Measurements from ENCODE around the gene THSD7B. TPM values are rescaled to one million over a fixed set of nuclear protein-coding genes. Genes with fewer than 3 reads are reported as not detected.

The THSD7B gene
- total and polyA plus RNA-seq, 2 experiments from 2014 or later: not detected

- no peaks in the 10 kb centered on the region for H3K4me1 ChIP-seq (ENCODE audit: low read depth)
- H3K27ac ChIP-seq: no peak overlapping the region
- DNase-seq (ENCODE audit: low read depth in 1 of 2, low spot score in 1 of 2): no peak
- H3K9me3 ChIP-seq (ENCODE audit: low read depth): no peaks in the 10 kb centered on the region
- TF ChIP-seq CTCF (IDR thresholded peaks at IDR 0.05; ENCODE audit: low read depth, low read length): no peak
- no peaks in the 10 kb centered on the region for H3K27me3 ChIP-seq
- no peaks in the 10 kb centered on the region for H3K36me3 ChIP-seq
- H3K4me3 ChIP-seq: no peak overlapping the region
Observed at GRCh38 chr2:137336067-137336466, 570.7 kb downstream of the THSD7B start.

- H3K9me3 ChIP-seq (ENCODE audit: low read depth): no peaks in the 10 kb centered on the region
- no peaks in the 10 kb centered on the region for H3K36me3 ChIP-seq
Observed at GRCh38 chr2:137339051-137339450, 573.7 kb downstream of the THSD7B start.

DNA sequence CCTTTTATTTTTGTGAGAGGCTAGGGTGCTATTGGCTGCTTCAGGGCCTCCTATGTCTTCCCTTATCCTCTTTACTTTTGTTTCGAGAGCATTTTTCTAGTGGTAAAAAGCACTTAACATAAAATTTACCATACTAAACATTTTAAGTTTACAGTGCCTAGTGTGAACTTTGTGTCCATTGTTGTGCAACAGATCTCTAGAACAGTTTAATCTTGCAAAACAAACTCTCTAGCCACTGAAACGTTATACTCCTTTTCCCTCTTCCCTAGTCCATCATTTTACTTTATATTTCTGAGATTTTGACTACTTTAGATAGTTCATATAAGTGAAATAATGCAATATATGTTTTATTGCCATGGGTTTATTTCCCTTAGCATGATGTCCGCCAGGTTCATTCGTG, 580.6 kb downstream of the THSD7B start:
- Histone ChIP-seq H3K36me3 (no peaks in the 10 kb centered on the region), H3K27ac (no peak overlapping the region)
- no peak for TF ChIP-seq CTCF (IDR thresholded peaks at IDR 0.05; ENCODE audit: low read depth, low read length)

More at GRCh38 chr2:137339051-137339450, 573.7 kb downstream of the THSD7B start:
- Histone ChIP-seq H3K27me3 (no peaks in the 10 kb centered on the region), H3K4me3 (no peak overlapping the region), H3K4me1 (ENCODE audit: low read depth) (no peaks in the 10 kb centered on the region), H3K27ac (no peak overlapping the region)
- TF ChIP-seq CTCF (IDR thresholded peaks at IDR 0.05; ENCODE audit: low read depth, low read length): no peak
- no peak for DNase-seq (ENCODE audit: low read depth in 1 of 2, low spot score in 1 of 2)

GRCh38 chr2:137348301-137348700, 583.0 kb downstream of the THSD7B start:
- Histone ChIP-seq H3K4me1 (ENCODE audit: low read depth) (no peaks in the 10 kb centered on the region), H3K36me3 (no peaks in the 10 kb centered on the region), H3K27ac (no peak overlapping the region), H3K4me3 (no peak overlapping the region), H3K9me3 (ENCODE audit: low read depth) (no peaks in the 10 kb centered on the region), H3K27me3 (no peaks in the 10 kb centered on the region)
- no peak for TF ChIP-seq CTCF (IDR thresholded peaks at IDR 0.05; ENCODE audit: low read depth, low read length)
- DNase-seq (ENCODE audit: low read depth in 1 of 2, low spot score in 1 of 2): no peak

More for the DNA sequence above, 580.6 kb downstream of the THSD7B start:
- Histone ChIP-seq H3K9me3 (ENCODE audit: low read depth) (no peaks in the 10 kb centered on the region), H3K4me3 (no peak overlapping the region), H3K27me3 (no peaks in the 10 kb centered on the region), H3K4me1 (ENCODE audit: low read depth) (no peaks in the 10 kb centered on the region)
- DNase-seq (ENCODE audit: low read depth in 1 of 2, low spot score in 1 of 2): no peak

DNA sequence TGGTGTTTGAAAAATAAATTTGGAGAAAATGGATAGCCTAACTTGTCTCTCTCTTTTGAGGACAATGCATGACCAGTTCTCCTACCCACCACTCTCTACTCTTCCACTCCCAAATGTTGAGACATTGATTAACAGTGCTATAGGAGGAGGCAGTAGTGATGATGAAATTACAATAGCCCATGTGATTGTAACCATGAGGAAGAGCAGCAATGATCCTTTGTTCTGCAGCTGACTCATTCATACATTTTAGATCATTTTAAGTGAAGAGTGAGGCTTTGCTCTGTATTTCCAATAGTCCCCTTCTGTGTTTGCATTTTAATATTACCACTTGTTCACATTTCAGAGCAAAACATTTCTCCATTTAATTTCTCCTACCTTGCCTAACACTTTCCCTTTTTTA, 592.3 kb downstream of the THSD7B start:
- no peaks in the 10 kb centered on the region for H3K9me3 ChIP-seq (ENCODE audit: low read depth)

More for the DNA sequence above, 592.3 kb downstream of the THSD7B start:
- no peaks in the 10 kb centered on the region for H3K36me3 ChIP-seq
- TF ChIP-seq CTCF (IDR thresholded peaks at IDR 0.05; ENCODE audit: low read depth, low read length): no peak
- no peaks in the 10 kb centered on the region for H3K4me1 ChIP-seq (ENCODE audit: low read depth)
- no peak for DNase-seq (ENCODE audit: low read depth in 1 of 2, low spot score in 1 of 2)
- H3K27me3 ChIP-seq: no peaks in the 10 kb centered on the region
- no peak overlapping the region for H3K4me3 ChIP-seq
- H3K27ac ChIP-seq: no peak overlapping the region
